WTC11 (cell line): Measurements from ENCODE around the gene GPR176. TPM values are rescaled to one million over a fixed set of nuclear protein-coding genes. Genes with fewer than 3 reads are reported as not detected.

Experiments
- ATAC-seq: fragments of 200-7000 bp; cut with Tn5 transposase; 2 replicates; pipeline ENCODE4 v1.10.0; 2021; ENCODE audit warnings: mild to moderate bottlenecking, moderate library complexity
- CTCF ChIA-PET: fragments of 300-600 bp; sonication (Branson Sonifier 250); formaldehyde crosslinking; loops from one replicate; lab custom pipeline; 2021; ENCODE audit warnings: antibody characterized with exemption; lab: Charles Lee
- POLR2A ChIA-PET: fragments of 350-600 bp; sonication (Branson Sonifier 250); formaldehyde crosslinking; loops from one replicate; lab custom pipeline; 2021; ENCODE audit warnings: antibody characterized with exemption; lab: Charles Lee
- DNase-seq: peaks from one replicate; pipeline ENCODE4 v3.0.0; 2021; ENCODE audit warnings: low spot score
- H3K27ac Mint-ChIP-seq: 2 replicates; pipeline ENCODE4 v1.8.0; 2021; ENCODE audit warnings: mixed read lengths
- H3K27me3 Mint-ChIP-seq: 2 replicates; pipeline ENCODE4 v1.8.0; 2021; ENCODE audit warnings: low read depth, mild to moderate bottlenecking, moderate library complexity, mixed read lengths
- H3K36me3 Mint-ChIP-seq: 2 replicates; pipeline ENCODE4 v1.8.0; 2021; ENCODE audit warnings: mixed read lengths
- H3K4me1 Mint-ChIP-seq: 2 replicates; pipeline ENCODE4 v1.8.0; 2022; ENCODE audit warnings: mixed read lengths
- H3K4me3 Mint-ChIP-seq: 2 replicates; pipeline ENCODE4 v1.8.0; 2021; ENCODE audit warnings: mild to moderate bottlenecking, moderate library complexity, mixed read lengths
- H3K9me3 Mint-ChIP-seq: 2 replicates; pipeline ENCODE4 v1.8.0; 2021; ENCODE audit warnings: mixed read lengths
- E2F1 ChIP-seq: sonication (generic); formaldehyde crosslinking; IDR thresholded peaks from 2 replicates; pipeline ENCODE4 v1.8.0; 2022; ENCODE audit warnings: mild to moderate bottlenecking, missing genetic modification reagents
- ESRRA ChIP-seq: sonication (generic); formaldehyde crosslinking; IDR thresholded peaks from 2 replicates; pipeline ENCODE4 v1.8.1; 2022; ENCODE audit warnings: mild to moderate bottlenecking, missing genetic modification reagents, borderline replicate concordance
- FOXP4 ChIP-seq: sonication (generic); formaldehyde crosslinking; IDR thresholded peaks from 2 replicates; pipeline ENCODE4 v1.8.0; 2022; ENCODE audit warnings: mild to moderate bottlenecking, missing genetic modification reagents
- GABPB1 ChIP-seq: sonication (generic); formaldehyde crosslinking; IDR thresholded peaks from 2 replicates; pipeline ENCODE4 v1.8.1; 2023; ENCODE audit warnings: mild to moderate bottlenecking, missing genetic modification reagents
- JAZF1 ChIP-seq: fragments of 250-450 bp; sonication (Bioruptor Pico); IDR thresholded peaks from 2 replicates; pipeline ENCODE4 v1.9.0; 2021; ENCODE audit warnings: moderate library complexity, mild to moderate bottlenecking, inconsistent platforms
- JUN ChIP-seq: sonication (generic); formaldehyde crosslinking; IDR thresholded peaks from 2 replicates; pipeline ENCODE4 v1.8.0; 2023; ENCODE audit warnings: mild to moderate bottlenecking, missing genetic modification reagents
- MYBL2 ChIP-seq: sonication (generic); formaldehyde crosslinking; IDR thresholded peaks from 2 replicates; pipeline ENCODE4 v1.8.1; 2023; ENCODE audit warnings: mild to moderate bottlenecking, moderate library complexity, missing genetic modification reagents
- NFATC4 ChIP-seq: fragments of 250-450 bp; sonication (Bioruptor Pico); IDR thresholded peaks from 2 replicates; pipeline ENCODE4 v1.9.0; 2021; ENCODE audit warnings: mild to moderate bottlenecking
- OVOL2 ChIP-seq: fragments of 250-450 bp; sonication (Bioruptor Pico); IDR thresholded peaks from 2 replicates; pipeline ENCODE4 v1.9.0; 2021; ENCODE audit warnings: mild to moderate bottlenecking, borderline replicate concordance
- RELA ChIP-seq: sonication (generic); formaldehyde crosslinking; IDR thresholded peaks from 2 replicates; pipeline ENCODE4 v1.8.1; 2022; ENCODE audit warnings: missing genetic modification reagents, mild to moderate bottlenecking, borderline replicate concordance
- SMAD3 ChIP-seq: sonication (generic); formaldehyde crosslinking; IDR thresholded peaks from 2 replicates; pipeline ENCODE4 v1.8.0; 2022; ENCODE audit warnings: missing genetic modification reagents, mild to moderate bottlenecking, borderline replicate concordance
- SMAD4 ChIP-seq: sonication (generic); formaldehyde crosslinking; IDR thresholded peaks from 2 replicates; pipeline ENCODE4 v1.8.0; 2022; ENCODE audit warnings: mild to moderate bottlenecking, missing genetic modification reagents
- SOX15 ChIP-seq: fragments of 250-450 bp; sonication (Bioruptor Pico); IDR thresholded peaks from 2 replicates; pipeline ENCODE4 v1.9.0; 2021; ENCODE audit warnings: mild to moderate bottlenecking
- ZBTB21 ChIP-seq: sonication (generic); formaldehyde crosslinking; IDR thresholded peaks from 2 replicates; pipeline ENCODE4 v1.8.1; 2023; ENCODE audit warnings: mild to moderate bottlenecking, missing genetic modification reagents, borderline replicate concordance
- ZNF121 ChIP-seq: sonication (generic); formaldehyde crosslinking; IDR thresholded peaks from 2 replicates; pipeline ENCODE4 v1.8.0; 2023; ENCODE audit warnings: missing genetic modification reagents
- ZNF138 ChIP-seq: sonication (generic); formaldehyde crosslinking; conservative IDR thresholded peaks from 2 replicates; pipeline ENCODE4 v1.8.1; 2022; ENCODE audit warnings: mild to moderate bottlenecking, moderate library complexity, missing genetic modification reagents
- total RNA-seq: library from RNA; stranded (reverse); gene quantifications from 3 replicates; pipeline ENCODE4 v1.2.3, GENCODE V29; 2021
- TF ChIP-seq, protein P1 (sequence below): fragments of 250-450 bp; sonication (Bioruptor Pico); IDR thresholded peaks from 2 replicates; pipeline ENCODE4 v1.9.0; 2021; ENCODE audit warnings: mild to moderate bottlenecking, borderline replicate concordance
- TF ChIP-seq, protein P2 (sequence below): sonication (generic); formaldehyde crosslinking; IDR thresholded peaks from 2 replicates; pipeline ENCODE4 v1.8.1; 2023; ENCODE audit warnings: mild to moderate bottlenecking, missing genetic modification reagents, moderate library complexity
- TF ChIP-seq, protein P3 (sequence below): fragments of 250-450 bp; sonication (Bioruptor Pico); conservative IDR thresholded peaks from 2 replicates; pipeline ENCODE4 v1.9.0; 2021; ENCODE audit warnings: mild to moderate bottlenecking
- TF ChIP-seq, protein P4 (sequence below): sonication (generic); formaldehyde crosslinking; IDR thresholded peaks from 2 replicates; pipeline ENCODE4 v1.8.1; 2023; ENCODE audit warnings: mild to moderate bottlenecking, missing genetic modification reagents

GPR176 gene
- total RNA-seq, 1 experiment from 2014 or later: 117 TPM

DNA sequence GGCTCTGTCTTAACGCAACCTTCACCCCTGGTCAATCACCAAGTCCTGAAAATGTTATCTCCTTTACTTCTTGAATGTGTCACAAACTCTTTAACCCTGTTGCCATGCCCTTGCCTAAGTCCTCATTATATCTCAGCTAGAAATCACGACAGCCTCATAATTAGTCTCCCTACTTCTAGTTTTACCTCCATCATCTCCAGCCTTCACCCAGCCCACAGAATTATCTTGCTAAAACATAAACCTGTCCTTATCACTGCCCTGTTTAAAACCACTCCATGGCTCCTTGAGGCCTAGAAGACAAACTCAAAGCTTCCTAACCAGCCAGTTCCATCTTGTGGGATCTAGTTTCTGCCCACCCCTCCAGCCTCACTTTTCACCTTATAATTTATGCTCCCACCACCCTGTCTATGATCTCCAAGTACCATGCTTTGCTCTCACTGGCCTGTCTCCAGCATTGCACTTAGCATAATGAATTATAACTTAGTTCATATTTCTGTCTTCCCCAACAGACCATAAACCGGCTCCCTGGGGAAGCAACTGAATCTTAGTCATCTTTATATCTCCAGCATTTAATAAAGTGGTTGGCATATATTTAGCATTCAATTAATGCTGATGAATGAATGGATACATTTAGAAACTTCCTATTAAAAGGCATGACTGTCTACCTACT, 39.2 kb downstream of the GPR176 start:
- H3K9me3 Mint-ChIP-seq: no peaks in the 10 kb centered on the region
- DNase-seq (no peak), ATAC-seq (no peak)
- TF ChIP-seq E2F1 (CRISPR knock-in tag): no peak
- no peak for TF ChIP-seq ZNF138
- no peak for TF ChIP-seq ZNF121 (CRISPR knock-in tag)
- TF ChIP-seq FOXP4 (CRISPR knock-in tag): no peak
- TF ChIP-seq SMAD3 (CRISPR knock-in tag): no peak
- no peak for TF ChIP-seq JUN (CRISPR knock-in tag)
- TF ChIP-seq SMAD4 (CRISPR knock-in tag): no peak
- TF ChIP-seq ZBTB21: no peak
- TF ChIP-seq, protein P1, sequence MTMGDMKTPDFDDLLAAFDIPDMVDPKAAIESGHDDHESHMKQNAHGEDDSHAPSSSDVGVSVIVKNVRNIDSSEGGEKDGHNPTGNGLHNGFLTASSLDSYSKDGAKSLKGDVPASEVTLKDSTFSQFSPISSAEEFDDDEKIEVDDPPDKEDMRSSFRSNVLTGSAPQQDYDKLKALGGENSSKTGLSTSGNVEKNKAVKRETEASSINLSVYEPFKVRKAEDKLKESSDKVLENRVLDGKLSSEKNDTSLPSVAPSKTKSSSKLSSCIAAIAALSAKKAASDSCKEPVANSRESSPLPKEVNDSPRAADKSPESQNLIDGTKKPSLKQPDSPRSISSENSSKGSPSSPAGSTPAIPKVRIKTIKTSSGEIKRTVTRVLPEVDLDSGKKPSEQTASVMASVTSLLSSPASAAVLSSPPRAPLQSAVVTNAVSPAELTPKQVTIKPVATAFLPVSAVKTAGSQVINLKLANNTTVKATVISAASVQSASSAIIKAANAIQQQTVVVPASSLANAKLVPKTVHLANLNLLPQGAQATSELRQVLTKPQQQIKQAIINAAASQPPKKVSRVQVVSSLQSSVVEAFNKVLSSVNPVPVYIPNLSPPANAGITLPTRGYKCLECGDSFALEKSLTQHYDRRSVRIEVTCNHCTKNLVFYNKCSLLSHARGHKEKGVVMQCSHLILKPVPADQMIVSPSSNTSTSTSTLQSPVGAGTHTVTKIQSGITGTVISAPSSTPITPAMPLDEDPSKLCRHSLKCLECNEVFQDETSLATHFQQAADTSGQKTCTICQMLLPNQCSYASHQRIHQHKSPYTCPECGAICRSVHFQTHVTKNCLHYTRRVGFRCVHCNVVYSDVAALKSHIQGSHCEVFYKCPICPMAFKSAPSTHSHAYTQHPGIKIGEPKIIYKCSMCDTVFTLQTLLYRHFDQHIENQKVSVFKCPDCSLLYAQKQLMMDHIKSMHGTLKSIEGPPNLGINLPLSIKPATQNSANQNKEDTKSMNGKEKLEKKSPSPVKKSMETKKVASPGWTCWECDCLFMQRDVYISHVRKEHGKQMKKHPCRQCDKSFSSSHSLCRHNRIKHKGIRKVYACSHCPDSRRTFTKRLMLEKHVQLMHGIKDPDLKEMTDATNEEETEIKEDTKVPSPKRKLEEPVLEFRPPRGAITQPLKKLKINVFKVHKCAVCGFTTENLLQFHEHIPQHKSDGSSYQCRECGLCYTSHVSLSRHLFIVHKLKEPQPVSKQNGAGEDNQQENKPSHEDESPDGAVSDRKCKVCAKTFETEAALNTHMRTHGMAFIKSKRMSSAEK (CRISPR knock-in tag): no peak
- TF ChIP-seq, protein P2, sequence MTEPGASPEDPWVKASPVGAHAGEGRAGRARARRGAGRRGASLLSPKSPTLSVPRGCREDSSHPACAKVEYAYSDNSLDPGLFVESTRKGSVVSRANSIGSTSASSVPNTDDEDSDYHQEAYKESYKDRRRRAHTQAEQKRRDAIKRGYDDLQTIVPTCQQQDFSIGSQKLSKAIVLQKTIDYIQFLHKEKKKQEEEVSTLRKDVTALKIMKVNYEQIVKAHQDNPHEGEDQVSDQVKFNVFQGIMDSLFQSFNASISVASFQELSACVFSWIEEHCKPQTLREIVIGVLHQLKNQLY (CRISPR knock-in tag): no peak
- no peak for TF ChIP-seq NFATC4 (CRISPR knock-in tag)
- TF ChIP-seq, protein P3, sequence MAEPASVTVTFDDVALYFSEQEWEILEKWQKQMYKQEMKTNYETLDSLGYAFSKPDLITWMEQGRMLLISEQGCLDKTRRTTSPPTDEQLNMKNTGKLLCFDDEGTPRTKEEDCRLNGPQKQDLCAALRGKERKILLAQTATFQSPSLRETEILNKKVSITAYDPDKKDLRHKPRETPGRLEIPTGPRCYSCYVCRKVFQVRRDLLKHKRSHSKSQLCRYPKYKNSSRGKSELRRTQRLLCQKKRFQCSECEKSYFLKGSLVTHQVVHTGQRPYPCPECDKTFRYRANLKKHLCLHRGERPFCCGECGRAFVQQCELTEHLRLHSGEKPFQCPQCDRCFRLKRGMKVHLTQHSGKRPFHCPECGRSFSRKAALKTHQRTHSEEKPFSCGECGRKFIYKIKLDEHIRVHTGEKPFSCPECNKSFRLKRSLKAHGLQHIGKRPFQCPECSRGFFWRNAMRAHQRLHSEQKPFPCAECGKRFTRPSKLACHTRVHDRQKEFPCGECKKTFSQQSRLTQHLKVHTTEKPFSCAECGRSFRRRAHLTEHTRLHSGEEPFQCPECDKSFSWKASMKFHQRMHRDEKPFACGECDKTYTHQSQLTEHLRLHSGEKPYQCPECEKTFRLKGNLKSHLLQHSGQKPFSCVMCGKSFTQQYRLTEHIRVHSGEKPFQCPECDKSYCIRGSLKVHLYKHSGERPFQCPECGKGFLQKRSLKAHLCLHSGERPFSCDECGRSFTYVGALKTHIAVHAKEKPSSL (CRISPR knock-in tag): no peak
- no peak for TF ChIP-seq GABPB1 (CRISPR knock-in tag)
- TF ChIP-seq OVOL2 (CRISPR knock-in tag): no peak
- no peak for TF ChIP-seq RELA (CRISPR knock-in tag)
- no peak for TF ChIP-seq ESRRA
- no peak for TF ChIP-seq MYBL2 (CRISPR knock-in tag)
- TF ChIP-seq SOX15 (CRISPR knock-in tag): no peak
- no peak for TF ChIP-seq JAZF1 (CRISPR knock-in tag)
- TF ChIP-seq, protein P4, sequence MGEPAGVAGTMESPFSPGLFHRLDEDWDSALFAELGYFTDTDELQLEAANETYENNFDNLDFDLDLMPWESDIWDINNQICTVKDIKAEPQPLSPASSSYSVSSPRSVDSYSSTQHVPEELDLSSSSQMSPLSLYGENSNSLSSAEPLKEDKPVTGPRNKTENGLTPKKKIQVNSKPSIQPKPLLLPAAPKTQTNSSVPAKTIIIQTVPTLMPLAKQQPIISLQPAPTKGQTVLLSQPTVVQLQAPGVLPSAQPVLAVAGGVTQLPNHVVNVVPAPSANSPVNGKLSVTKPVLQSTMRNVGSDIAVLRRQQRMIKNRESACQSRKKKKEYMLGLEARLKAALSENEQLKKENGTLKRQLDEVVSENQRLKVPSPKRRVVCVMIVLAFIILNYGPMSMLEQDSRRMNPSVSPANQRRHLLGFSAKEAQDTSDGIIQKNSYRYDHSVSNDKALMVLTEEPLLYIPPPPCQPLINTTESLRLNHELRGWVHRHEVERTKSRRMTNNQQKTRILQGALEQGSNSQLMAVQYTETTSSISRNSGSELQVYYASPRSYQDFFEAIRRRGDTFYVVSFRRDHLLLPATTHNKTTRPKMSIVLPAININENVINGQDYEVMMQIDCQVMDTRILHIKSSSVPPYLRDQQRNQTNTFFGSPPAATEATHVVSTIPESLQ (CRISPR knock-in tag): no peak
- H3K27me3 Mint-ChIP-seq: no peaks in the 10 kb centered on the region
- no peak overlapping the region for H3K4me3 Mint-ChIP-seq
- ChIA-PET POLR2A (no interaction called here), CTCF (no interaction called here)
- H3K27ac Mint-ChIP-seq: no peak overlapping the region
- H3K36me3 Mint-ChIP-seq: peaks cover 17% of the 10 kb centered on the region
- peaks cover 38% of the 10 kb centered on the region for H3K4me1 Mint-ChIP-seq
